ENCODE measurements around the gene GRIA3. TPM values are rescaled to one million over a fixed set of nuclear protein-coding genes. Genes with fewer than 3 reads are reported as not detected.

The GRIA3 gene
- total RNA-seq, 1 experiment from 2014 or later: not detected

- Histone ChIP-seq H3K4me2 (ENCODE audit: low read length) (no peak overlapping the region), H3K27ac (ENCODE audit: low read length) (no peak overlapping the region), H4K20me1 (ENCODE audit: low read length) (no peaks in the 10 kb centered on the region), H3K36me3 (ENCODE audit: low read depth, low read length) (no peaks in the 10 kb centered on the region), H3K9me3 (ENCODE audit: low read length) (no peaks in the 10 kb centered on the region), H3K27me3 (ENCODE audit: low read length) (no peaks in the 10 kb centered on the region), H3K9me2 (replicated peaks; ENCODE audit: low read length) (no peaks in the 10 kb centered on the region), H3K4me1 (ENCODE audit: insufficient read depth, low read length) (no peaks in the 10 kb centered on the region), H3K9ac (ENCODE audit: low read length) (no peak overlapping the region), H3K4me3 (ENCODE audit: low read length) (no peak overlapping the region), H3K79me2 (ENCODE audit: low read length) (no peaks in the 10 kb centered on the region), H3F3A (ENCODE audit: low read length, unreplicated experiment) (no peaks in the 10 kb centered on the region), H2AFZ (ENCODE audit: low read length) (no peak overlapping the region)
- CTCF ChIA-PET: no interaction called here
- ATAC-seq (no peak), DNase-seq (no peak)
- intact Hi-C loops (cut with micrococcal nuclease): no loop called here
- POLR2A ChIA-PET (ENCODE audit: unreplicated experiment): no interaction called here
- no TSS peak for BruUV-seq (replicated peaks)
- TF ChIP-seq EZH2phosphoT487 (IDR thresholded peaks at IDR 0.05; ENCODE audit: borderline replicate concordance, low read length): no peak
- TF ChIP-seq CTCF (conservative IDR thresholded peaks at IDR 0.05; ENCODE audit: low read depth, low read length): no peak
- TF ChIP-seq EZH2 (IDR thresholded peaks at IDR 0.05; ENCODE audit: low read length, unreplicated experiment): no peak
These were observed 258.7 kb downstream of the GRIA3 start for GRCh38 chrX:123442764-123443163.

- CTCF ChIA-PET: no interaction called here
- intact Hi-C loops (cut with micrococcal nuclease): no loop called here
- H2AFZ ChIP-seq (ENCODE audit: low read length): no peak overlapping the region
- H3K79me2 ChIP-seq (ENCODE audit: low read length): no peaks in the 10 kb centered on the region
- H3K9ac ChIP-seq (ENCODE audit: low read length): no peak overlapping the region
- BruUV-seq (replicated peaks): no TSS peak
- no peaks in the 10 kb centered on the region for H3K9me3 ChIP-seq (ENCODE audit: low read length)
- no peaks in the 10 kb centered on the region for H4K20me1 ChIP-seq (ENCODE audit: low read length)
- no peak overlapping the region for H3K27ac ChIP-seq (ENCODE audit: low read length)
- H3F3A ChIP-seq (ENCODE audit: low read length, unreplicated experiment): no peaks in the 10 kb centered on the region
- no peaks in the 10 kb centered on the region for H3K9me2 ChIP-seq (replicated peaks; ENCODE audit: low read length)
- DNase-seq (no peak), ATAC-seq (no peak)
- no peak overlapping the region for H3K4me3 ChIP-seq (ENCODE audit: low read length)
- H3K4me2 ChIP-seq (ENCODE audit: low read length): no peak overlapping the region
- no peaks in the 10 kb centered on the region for H3K4me1 ChIP-seq (ENCODE audit: insufficient read depth, low read length)
- H3K27me3 ChIP-seq (ENCODE audit: low read length): no peaks in the 10 kb centered on the region
- TF ChIP-seq EZH2phosphoT487 (IDR thresholded peaks at IDR 0.05; ENCODE audit: borderline replicate concordance, low read length): no peak
- TF ChIP-seq CTCF (conservative IDR thresholded peaks at IDR 0.05; ENCODE audit: low read depth, low read length): no peak
- TF ChIP-seq EZH2 (IDR thresholded peaks at IDR 0.05; ENCODE audit: low read length, unreplicated experiment): no peak
- POLR2A ChIA-PET (ENCODE audit: unreplicated experiment): no interaction called here
- H3K36me3 ChIP-seq (ENCODE audit: low read depth, low read length): no peaks in the 10 kb centered on the region
These were observed 263.4 kb downstream of the GRIA3 start for GRCh38 chrX:123447506-123447905.

DNA sequence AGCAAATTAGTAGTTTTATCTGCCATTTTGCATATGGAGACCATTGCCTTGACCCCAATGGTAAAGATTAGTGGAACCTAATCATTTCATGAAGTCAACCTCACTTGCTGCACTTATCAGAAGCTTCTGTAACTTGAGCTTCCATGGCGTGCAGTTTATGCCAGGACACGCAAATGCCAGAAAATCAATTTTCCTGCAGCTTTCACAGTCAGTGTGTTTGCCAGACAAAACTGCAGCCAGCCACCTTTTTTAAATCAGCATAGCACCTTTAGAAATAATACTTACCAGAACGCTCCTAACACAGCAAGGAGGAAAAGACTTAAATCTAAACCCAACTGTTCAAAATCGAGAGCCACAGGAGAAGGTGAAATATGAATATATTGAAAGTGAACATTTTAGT lies 265.3 kb downstream of the GRIA3 start:
- ChIA-PET POLR2A (ENCODE audit: unreplicated experiment) (no interaction called here), CTCF (no interaction called here)
- ATAC-seq: no peak
- Histone ChIP-seq H3K27me3 (ENCODE audit: low read length) (no peaks in the 10 kb centered on the region), H3F3A (ENCODE audit: low read length, unreplicated experiment) (no peaks in the 10 kb centered on the region), H3K4me3 (ENCODE audit: low read length) (no peak overlapping the region), H3K27ac (ENCODE audit: low read length) (no peak overlapping the region), H3K9me3 (ENCODE audit: low read length) (no peaks in the 10 kb centered on the region), H3K4me2 (ENCODE audit: low read length) (no peak overlapping the region), H3K79me2 (ENCODE audit: low read length) (no peaks in the 10 kb centered on the region), H3K9ac (ENCODE audit: low read length) (no peak overlapping the region), H2AFZ (ENCODE audit: low read length) (no peak overlapping the region), H3K36me3 (ENCODE audit: low read depth, low read length) (no peaks in the 10 kb centered on the region), H4K20me1 (ENCODE audit: low read length) (no peaks in the 10 kb centered on the region), H3K4me1 (ENCODE audit: insufficient read depth, low read length) (no peaks in the 10 kb centered on the region), H3K9me2 (replicated peaks; ENCODE audit: low read length) (no peaks in the 10 kb centered on the region)
- TF ChIP-seq EZH2 (IDR thresholded peaks at IDR 0.05; ENCODE audit: low read length, unreplicated experiment) (no peak), CTCF (conservative IDR thresholded peaks at IDR 0.05; ENCODE audit: low read depth, low read length) (no peak), EZH2phosphoT487 (IDR thresholded peaks at IDR 0.05; ENCODE audit: borderline replicate concordance, low read length) (no peak)
- no peak for DNase-seq
- BruUV-seq (replicated peaks): no TSS peak
- intact Hi-C loops (cut with micrococcal nuclease): no loop called here
